ENCODE measurements around the gene GPR12. TPM values are rescaled to one million over a fixed set of nuclear protein-coding genes. Genes with fewer than 3 reads are reported as not detected.

Gene GPR12
- total and polyA plus RNA-seq, 2 experiments from 2014 or later, result not detected

GRCh38 chr13:26772531-26772930 lies 11.9 kb upstream of the GPR12 start:
- WGBS (ENCODE audit: low lambda C conversion rate, missing lambda C conversion rate), result 96% methylated on average over 5 of the region's 5 CpGs
- TF ChIP-seq EZH2phosphoT487 (IDR thresholded peaks at IDR 0.05; ENCODE audit: low read depth, severe bottlenecking, unreplicated experiment) (no peak), CTCF (IDR thresholded peaks at IDR 0.05; ENCODE audit: poor library complexity) (no peak), EZH2 (IDR thresholded peaks at IDR 0.05; ENCODE audit: borderline replicate concordance) (no peak)
- no peaks in the 10 kb centered on the region for H4K20me1 ChIP-seq (ENCODE audit: insufficient read depth, poor library complexity, severe bottlenecking)
- no peaks in the 10 kb centered on the region for H3K79me2 ChIP-seq
- no peak for DNase-seq (ENCODE audit: low spot score)
- no peaks in the 10 kb centered on the region for H3K36me3 ChIP-seq (replicated peaks; ENCODE audit: insufficient read depth, low read depth)
- no peaks in the 10 kb centered on the region for H3K27me3 ChIP-seq
- no peaks in the 10 kb centered on the region for H3K4me1 ChIP-seq (ENCODE audit: insufficient read depth)
- no peak overlapping the region for H3K4me3 ChIP-seq
- H2AFZ ChIP-seq, result no peak overlapping the region
- no peak overlapping the region for H3K27ac ChIP-seq
- H3K4me2 ChIP-seq, result no peak overlapping the region
- no peaks in the 10 kb centered on the region for H3K9me2 ChIP-seq (replicated peaks; ENCODE audit: insufficient read depth)
- H3K9me3 ChIP-seq (ENCODE audit: low read depth), result no peaks in the 10 kb centered on the region

- no peaks in the 10 kb centered on the region for H4K20me1 ChIP-seq (ENCODE audit: insufficient read depth, poor library complexity, severe bottlenecking)
- 89% methylated on average over 11 of the region's 12 CpGs for WGBS (ENCODE audit: low lambda C conversion rate, missing lambda C conversion rate)
- H3K4me2 ChIP-seq, result no peak overlapping the region
- H2AFZ ChIP-seq, result no peak overlapping the region
- H3K9me3 ChIP-seq (ENCODE audit: low read depth), result no peaks in the 10 kb centered on the region
- DNase-seq (ENCODE audit: low spot score), result no peak
- TF ChIP-seq CTCF (IDR thresholded peaks at IDR 0.05; ENCODE audit: poor library complexity) (no peak), EZH2 (IDR thresholded peaks at IDR 0.05; ENCODE audit: borderline replicate concordance) (no peak), EZH2phosphoT487 (IDR thresholded peaks at IDR 0.05; ENCODE audit: low read depth, severe bottlenecking, unreplicated experiment) (no peak)
- H3K4me1 ChIP-seq (ENCODE audit: insufficient read depth), result no peaks in the 10 kb centered on the region
- H3K27me3 ChIP-seq, result no peaks in the 10 kb centered on the region
- no peak overlapping the region for H3K27ac ChIP-seq
- H3K79me2 ChIP-seq, result no peaks in the 10 kb centered on the region
- H3K9me2 ChIP-seq (replicated peaks; ENCODE audit: insufficient read depth), result no peaks in the 10 kb centered on the region
- H3K4me3 ChIP-seq, result no peak overlapping the region
- no peaks in the 10 kb centered on the region for H3K36me3 ChIP-seq (replicated peaks; ENCODE audit: insufficient read depth, low read depth)
These were observed 11.2 kb upstream of the GPR12 start for GRCh38 chr13:26771796-26772195.

- WGBS (ENCODE audit: low lambda C conversion rate, missing lambda C conversion rate), result 72% methylated on average over 4 of the region's 4 CpGs
- no peak overlapping the region for H3K4me3 ChIP-seq
- no peak overlapping the region for H2AFZ ChIP-seq
- H3K79me2 ChIP-seq, result no peaks in the 10 kb centered on the region
- no peak overlapping the region for H3K27ac ChIP-seq
- no peak for DNase-seq (ENCODE audit: low spot score)
- H3K9me3 ChIP-seq (ENCODE audit: low read depth), result no peaks in the 10 kb centered on the region
- H3K27me3 ChIP-seq, result peaks cover 80% of the 10 kb centered on the region
- H3K9me2 ChIP-seq (replicated peaks; ENCODE audit: insufficient read depth), result no peaks in the 10 kb centered on the region
- peaks cover 4% of the 10 kb centered on the region for H3K4me1 ChIP-seq (ENCODE audit: insufficient read depth)
- H3K36me3 ChIP-seq (replicated peaks; ENCODE audit: insufficient read depth, low read depth), result no peaks in the 10 kb centered on the region
- no peak for TF ChIP-seq EZH2phosphoT487 (IDR thresholded peaks at IDR 0.05; ENCODE audit: low read depth, severe bottlenecking, unreplicated experiment)
- H4K20me1 ChIP-seq (ENCODE audit: insufficient read depth, poor library complexity, severe bottlenecking), result no peaks in the 10 kb centered on the region
- no peak overlapping the region for H3K4me2 ChIP-seq
These were observed 2.3 kb upstream of the GPR12 start for GRCh38 chr13:26762745-26763345.

GRCh38 chr13:26760832-26761582 lies 421 bp upstream of the GPR12 start:
- no peak for DNase-seq (ENCODE audit: low spot score)
- Histone ChIP-seq H3K9me3 (ENCODE audit: low read depth) (no peaks in the 10 kb centered on the region), H3K9me2 (replicated peaks; ENCODE audit: insufficient read depth) (no peaks in the 10 kb centered on the region), H3K79me2 (no peaks in the 10 kb centered on the region), H2AFZ (no peak overlapping the region), H3K27ac (no peak overlapping the region), H3K4me1 (ENCODE audit: insufficient read depth) (peaks cover 4% of the 10 kb centered on the region), H3K4me2 (peak overlapping the region; percentile 72), H3K36me3 (replicated peaks; ENCODE audit: insufficient read depth, low read depth) (no peaks in the 10 kb centered on the region), H3K27me3 (peaks cover 95% of the 10 kb centered on the region), H4K20me1 (ENCODE audit: insufficient read depth, poor library complexity, severe bottlenecking) (no peaks in the 10 kb centered on the region), H3K4me3 (no peak overlapping the region)
- WGBS (ENCODE audit: low lambda C conversion rate, missing lambda C conversion rate), result 19% methylated on average over 17 of the region's 41 CpGs
- TF ChIP-seq CTCF (IDR thresholded peaks at IDR 0.05; ENCODE audit: poor library complexity), result no peak
- peak; percentile 70 for TF ChIP-seq EZH2phosphoT487 (IDR thresholded peaks at IDR 0.05; ENCODE audit: low read depth, severe bottlenecking, unreplicated experiment)
- TF ChIP-seq EZH2 (IDR thresholded peaks at IDR 0.05; ENCODE audit: borderline replicate concordance), result no peak
